Stomach (tissue), 4 donors: ENCODE measurements around the gene PC.

Source experiments
- CTCF ChIP-seq, 7 experiments: fragments of 450-650 bp in 4 of 7; fragments of 200-600 bp in 3 of 7; sonication (generic) in 3 of 7; IDR thresholded peaks; one replicate each; pipeline ENCODE4 v1.5.1; 2016 to 2019; ENCODE audit warnings: antibody characterized with exemption in 7 of 7, control low read depth in 2 of 7, mild to moderate bottlenecking in 1 of 7
- POLR2AphosphoS5 ChIP-seq, 3 donors: sonication (generic); formaldehyde crosslinking; IDR thresholded peaks; one replicate each; pipeline ENCODE4 v1.6.1; 2016; ENCODE audit warnings: antibody characterized with exemption in 3 of 3

- TF ChIP-seq CTCF (IDR thresholded peaks at IDR 0.05) = no peak
- no peak for TF ChIP-seq POLR2AphosphoS5 (IDR thresholded peaks at IDR 0.05)
Observed at GRCh38 chr11:66889960-66890359, 68.2 kb downstream of the PC start.
